HFFc6 (cell line): ENCODE results near the gene SLC35F2. TPM values are rescaled to one million over a fixed set of nuclear protein-coding genes. Genes with fewer than 3 reads are reported as not detected.
"Not testable (repeated sequence)": the region's sequence is repeated elsewhere in the genome, so short reads cannot be mapped to it uniquely, and the experiment has no call there.

Source experiments
- DNase-seq: peaks from one replicate; pipeline ENCODE4 v3.0.0-alpha.2; 2018
- H3K27ac Mint-ChIP-seq: 2 replicates; pipeline ENCODE4 v1.8.0; 2020; ENCODE audit warnings: mild to moderate bottlenecking, mixed read lengths
- H3K27me3 Mint-ChIP-seq: 2 replicates; pipeline ENCODE4 v1.8.0; 2021; ENCODE audit warnings: mild to moderate bottlenecking, moderate library complexity, mixed read lengths; ENCODE audit not compliant: insufficient read depth
- H3K36me3 Mint-ChIP-seq: 2 replicates; pipeline ENCODE4 v1.8.0; 2021; ENCODE audit warnings: low read depth, mixed read lengths
- H3K4me1 Mint-ChIP-seq: 2 replicates; pipeline ENCODE4 v1.8.0; 2020; ENCODE audit warnings: low read depth, mixed read lengths
- H3K4me3 Mint-ChIP-seq: 2 replicates; pipeline ENCODE4 v1.8.0; 2020; ENCODE audit warnings: mild to moderate bottlenecking, moderate library complexity, mixed read lengths
- H3K9me3 Mint-ChIP-seq: 2 replicates; pipeline ENCODE4 v1.8.0; 2020; ENCODE audit warnings: mild to moderate bottlenecking, mixed read lengths
- CTCF ChIP-seq: fragments of 200-600 bp; sonication (generic); IDR thresholded peaks from 2 replicates; pipeline ENCODE4 v1.5.0; 2021; ENCODE audit warnings: antibody characterized with exemption, mild to moderate bottlenecking
- long read RNA-seq: library from polyadenylated mRNA; unstranded; transcript quantifications from one replicate; pipeline ENCODE4 v2.0.0, GENCODE V29; 2019
- total RNA-seq, 6 experiments: library from RNA; stranded (reverse); fragmentation: NEBNext Ultra II Directional; extraction: Animal tissue kit (Norgen Biotek cat#: 25700); gene quantifications; 2 replicates in 1 of 6; 3 replicates in 5 of 6; pipeline ENCODE4 v1.2.3, GENCODE V29; 2021

Gene SLC35F2
- total RNA-seq = 1 to 10 TPM; 7.0 to 9.7 (median 7.7) TPM
- long read RNA-seq, transcript SLC35F2-204 (8 exons, 3,170 nt) = major isoform, 5 of 15 reads
- long read RNA-seq, partial matches to known transcripts = 2 of 15 reads
- long read RNA-seq, other reads (novel, unspliced or antisense) = 8 of 15 reads

DNA sequence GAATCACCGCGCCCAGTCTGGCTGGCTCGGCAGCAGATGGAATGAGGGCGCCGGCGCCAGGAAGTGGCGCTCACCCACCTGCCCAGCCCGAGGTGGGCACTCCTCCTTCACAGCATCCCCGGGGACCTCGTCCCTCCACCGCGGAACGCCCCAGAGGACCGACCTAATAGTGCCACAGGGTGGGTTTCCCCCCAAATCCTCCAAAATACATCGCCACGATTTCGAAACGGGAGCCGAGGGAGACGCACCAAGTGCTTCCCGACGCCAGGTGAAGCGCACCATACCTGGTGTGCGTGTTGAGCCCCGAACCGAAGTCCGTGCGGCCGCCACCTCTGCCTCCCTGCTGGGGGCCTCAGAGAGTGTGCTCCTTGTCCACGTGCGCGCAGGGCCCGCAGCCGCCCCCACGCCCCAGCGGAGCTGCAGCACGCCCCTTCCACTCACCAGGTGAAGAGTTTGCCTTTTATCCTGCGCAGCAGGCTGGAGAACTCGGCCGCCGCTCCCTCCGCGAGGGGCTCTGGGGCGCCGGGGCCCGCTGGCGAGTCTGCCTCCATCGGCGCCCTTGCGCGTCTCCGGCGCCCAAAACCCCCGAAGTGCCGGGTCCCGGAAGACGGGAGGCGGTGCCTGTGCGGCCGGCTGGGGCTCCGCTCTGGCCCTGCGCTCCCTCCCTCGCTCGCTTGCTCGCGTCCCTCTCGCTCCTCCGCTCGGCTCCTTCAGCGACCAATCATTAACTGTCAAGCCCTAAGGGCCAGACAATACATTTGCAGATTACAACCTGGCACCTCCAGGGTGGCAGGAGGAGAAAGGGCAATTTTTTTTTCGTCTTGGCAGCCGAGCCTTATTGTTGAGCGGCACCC lies at the start of gene SLC35F2:
Gene SLC35F2, minus strand, starts transcription at position 571 of the 854 bp plus-strand sequence. Its CDS starts 20 bp downstream, at position 551.
- Mint-ChIP-seq H3K36me3 (no peaks in the 10 kb centered on the region), H3K4me1 (peaks cover 28% of the 10 kb centered on the region), H3K27ac (peak within 1 kb of the TSS; percentile 68), H3K27me3 (peaks cover 5% of the 10 kb centered on the region; the same call in 1 of the 2 replicates), H3K9me3 (no peaks in the 10 kb centered on the region), H3K4me3 (peak within 1 kb of the TSS; percentile 91)
- DNase-seq = peak; percentile 30
- no peak for TF ChIP-seq CTCF

GRCh38 chr11:107908211-107908610 lies 49.6 kb upstream of the SLC35F2 start:
- no peak for TF ChIP-seq CTCF
- H3K4me1 Mint-ChIP-seq = no peaks in the 10 kb centered on the region
- no peak overlapping the region for H3K27ac Mint-ChIP-seq
- no peak overlapping the region for H3K4me3 Mint-ChIP-seq
- H3K27me3 Mint-ChIP-seq = peaks cover 4% of the 10 kb centered on the region; the same call in 1 of the 2 replicates
- no peaks in the 10 kb centered on the region for H3K9me3 Mint-ChIP-seq
- no peak for DNase-seq
- no peaks in the 10 kb centered on the region for H3K36me3 Mint-ChIP-seq

DNA sequence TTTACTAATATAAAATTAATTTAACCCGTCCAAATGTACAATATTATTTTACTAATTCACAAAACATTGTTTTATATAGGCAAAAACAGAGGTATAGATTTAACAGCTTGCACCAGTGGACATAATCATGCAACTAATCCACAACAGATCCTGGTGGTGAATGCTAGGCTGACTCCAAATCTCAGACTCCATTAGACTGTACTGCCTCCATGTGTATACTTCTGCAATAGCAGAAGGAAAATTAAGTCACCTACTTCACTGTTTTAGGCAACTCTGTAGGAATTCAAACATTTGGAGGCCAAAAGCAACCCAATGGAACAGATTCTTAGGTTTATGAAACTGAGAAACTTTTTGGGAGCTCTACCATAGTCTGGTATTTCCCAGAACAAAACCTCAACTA lies 39.7 kb upstream of the SLC35F2 start:
- H3K27me3 Mint-ChIP-seq = peaks cover 18% of the 10 kb centered on the region
- no peaks in the 10 kb centered on the region for H3K9me3 Mint-ChIP-seq
- TF ChIP-seq CTCF = peak; percentile 76
- no peak overlapping the region for H3K27ac Mint-ChIP-seq
- no peaks in the 10 kb centered on the region for H3K4me1 Mint-ChIP-seq
- H3K4me3 Mint-ChIP-seq = no peak overlapping the region
- DNase-seq = peak; percentile 45
- no peaks in the 10 kb centered on the region for H3K36me3 Mint-ChIP-seq

GRCh38 chr11:107882095-107882820 lies 23.7 kb upstream of the SLC35F2 start:
- Mint-ChIP-seq H3K9me3 (no peaks in the 10 kb centered on the region), H3K4me1 (no peaks in the 10 kb centered on the region), H3K4me3 (no peak overlapping the region), H3K27ac (no peak overlapping the region), H3K27me3 (peaks cover 1% of the 10 kb centered on the region), H3K36me3 (0 out of 2 replicates have a peak, but pooled peaks cover 4% of the 10 kb centered on the region)
- no peak for DNase-seq
- no peak for TF ChIP-seq CTCF

- not testable (repeated sequence) for H3K36me3 Mint-ChIP-seq, DNase-seq, H3K4me1 Mint-ChIP-seq, H3K27ac Mint-ChIP-seq, H3K27me3 Mint-ChIP-seq, H3K4me3 Mint-ChIP-seq, H3K9me3 Mint-ChIP-seq
Observed at GRCh38 chr11:107881471-107881870, 22.9 kb upstream of the SLC35F2 start.
